IPS-18a (cell line): ENCODE measurements around the gene PRKG1.

Experiments
- H3K27ac ChIP-seq: one replicate; pipeline ENCODE4 v1.5.1; 2013; ENCODE audit warnings: low read length
- H3K27me3 ChIP-seq: one replicate; pipeline ENCODE4 v1.6.1; 2013; ENCODE audit warnings: mild to moderate bottlenecking, low read length; ENCODE audit not compliant: control insufficient read depth, insufficient read depth
- H3K36me3 ChIP-seq: one replicate; pipeline ENCODE4 v1.6.1; 2013; ENCODE audit warnings: low read depth, low read length; ENCODE audit not compliant: control insufficient read depth
- H3K4me1 ChIP-seq: one replicate; pipeline ENCODE4 v1.6.1; 2013; ENCODE audit warnings: low read depth, low read length; ENCODE audit not compliant: control insufficient read depth
- H3K4me3 ChIP-seq: one replicate; pipeline ENCODE4 v1.5.1; 2013; ENCODE audit warnings: low read length
- H3K9ac ChIP-seq: one replicate; pipeline ENCODE4 v1.6.1; 2013; ENCODE audit warnings: mild to moderate bottlenecking, low read length, moderate library complexity
- H3K9me3 ChIP-seq: one replicate; pipeline ENCODE4 v1.6.1; 2013; ENCODE audit warnings: low read depth, low read length; ENCODE audit not compliant: control insufficient read depth

PRKG1 gene

DNA sequence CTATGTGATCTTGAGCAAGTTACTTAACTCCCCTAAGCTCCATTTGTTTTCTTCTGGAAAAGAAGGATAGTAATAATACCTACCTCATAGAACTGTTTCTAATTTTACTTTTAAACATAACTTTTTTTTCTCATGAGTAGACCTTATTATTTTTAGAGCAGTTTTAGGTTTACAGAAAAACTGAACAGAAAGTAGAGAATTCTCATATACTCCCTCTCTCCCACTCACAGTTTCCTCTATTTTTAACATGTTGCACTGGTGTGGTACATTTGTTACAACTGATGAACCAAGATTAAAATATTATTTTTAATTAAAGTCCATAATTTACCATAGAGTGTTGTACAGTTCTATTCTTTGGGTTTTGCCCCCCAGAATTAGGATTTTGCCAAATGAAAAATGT is 846.4 kb downstream of the PRKG1 start:
- Histone ChIP-seq H3K4me3 (no peak overlapping the region), H3K36me3 (no peaks in the 10 kb centered on the region), H3K4me1 (peaks cover 8% of the 10 kb centered on the region), H3K9ac (no peak overlapping the region), H3K27me3 (no peaks in the 10 kb centered on the region), H3K27ac (no peak overlapping the region), H3K9me3 (no peaks in the 10 kb centered on the region)

DNA sequence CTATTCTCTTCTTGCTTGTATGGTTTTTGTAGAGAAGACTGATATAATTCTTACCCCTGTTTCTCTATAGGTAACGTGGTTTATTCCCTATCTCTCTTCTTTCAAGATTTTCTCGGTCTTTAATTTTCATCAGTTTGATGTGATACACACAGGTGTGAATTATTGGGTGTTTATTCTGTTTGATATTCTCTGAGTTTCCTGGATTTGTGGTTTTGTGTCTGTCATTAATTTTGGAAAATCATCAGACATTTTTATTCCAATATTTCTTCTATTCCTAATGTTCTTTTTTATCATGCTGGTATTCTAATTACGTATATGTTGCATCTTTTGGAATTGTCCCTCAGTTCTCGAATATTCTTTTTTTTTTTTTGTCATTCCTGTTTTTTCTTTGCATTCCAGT is 850.1 kb downstream of the PRKG1 start:
- no peak overlapping the region for H3K27ac ChIP-seq
- H3K36me3 ChIP-seq = no peaks in the 10 kb centered on the region
- H3K4me3 ChIP-seq = no peak overlapping the region
- no peaks in the 10 kb centered on the region for H3K4me1 ChIP-seq
- no peaks in the 10 kb centered on the region for H3K27me3 ChIP-seq
- no peaks in the 10 kb centered on the region for H3K9me3 ChIP-seq
- no peak overlapping the region for H3K9ac ChIP-seq

GRCh38 chr10:51926337-51926736 is 852.0 kb downstream of the PRKG1 start:
- Histone ChIP-seq H3K36me3 (no peaks in the 10 kb centered on the region), H3K9ac (no peak overlapping the region), H3K4me1 (no peaks in the 10 kb centered on the region), H3K9me3 (no peaks in the 10 kb centered on the region), H3K27ac (no peak overlapping the region), H3K27me3 (no peaks in the 10 kb centered on the region), H3K4me3 (no peak overlapping the region)

DNA sequence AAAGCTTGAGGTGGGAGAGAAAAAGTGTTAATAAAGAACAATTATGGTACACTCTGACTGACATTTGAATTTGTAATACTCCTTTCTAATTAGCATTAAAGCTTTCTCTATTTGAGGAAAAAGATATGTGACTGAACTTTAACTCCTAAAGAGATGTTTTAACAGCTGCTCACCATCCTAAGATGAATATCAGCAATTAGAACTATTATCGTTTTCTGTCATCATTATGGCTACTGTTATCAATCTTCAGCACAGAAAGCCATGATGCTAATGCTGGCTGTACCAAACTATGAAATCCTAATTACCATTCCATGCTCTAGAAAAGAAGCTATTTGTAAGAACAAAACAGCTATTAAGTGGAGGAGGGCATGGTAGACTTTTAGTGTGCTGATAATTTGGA is 853.9 kb downstream of the PRKG1 start:
- Histone ChIP-seq H3K27me3 (no peaks in the 10 kb centered on the region), H3K4me1 (no peaks in the 10 kb centered on the region), H3K27ac (no peak overlapping the region), H3K9ac (no peak overlapping the region), H3K4me3 (no peak overlapping the region), H3K36me3 (no peaks in the 10 kb centered on the region), H3K9me3 (no peaks in the 10 kb centered on the region)

DNA sequence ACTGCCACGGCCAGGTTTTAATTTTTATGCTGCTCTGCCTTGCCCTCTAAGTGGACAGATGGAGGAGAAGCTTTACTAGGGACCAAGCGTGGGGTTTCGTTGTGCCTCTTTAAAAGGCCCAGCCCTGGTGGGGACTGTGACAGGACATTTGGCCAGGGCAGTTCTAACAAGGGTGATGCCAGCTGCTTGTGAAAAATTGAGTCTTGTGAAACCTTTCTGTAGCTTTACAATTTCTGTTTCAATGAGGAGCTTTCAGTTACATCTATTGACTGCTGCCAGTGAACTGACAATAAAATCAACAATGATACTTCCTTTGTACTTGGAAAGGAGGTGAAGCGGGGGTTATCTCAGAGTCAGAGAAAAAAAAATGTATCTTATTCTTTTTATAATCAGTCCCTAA is 858.2 kb downstream of the PRKG1 start:
- Histone ChIP-seq H3K4me1 (no peaks in the 10 kb centered on the region), H3K4me3 (no peak overlapping the region), H3K27me3 (no peaks in the 10 kb centered on the region), H3K9me3 (no peaks in the 10 kb centered on the region), H3K36me3 (no peaks in the 10 kb centered on the region), H3K27ac (no peak overlapping the region), H3K9ac (no peak overlapping the region)

DNA sequence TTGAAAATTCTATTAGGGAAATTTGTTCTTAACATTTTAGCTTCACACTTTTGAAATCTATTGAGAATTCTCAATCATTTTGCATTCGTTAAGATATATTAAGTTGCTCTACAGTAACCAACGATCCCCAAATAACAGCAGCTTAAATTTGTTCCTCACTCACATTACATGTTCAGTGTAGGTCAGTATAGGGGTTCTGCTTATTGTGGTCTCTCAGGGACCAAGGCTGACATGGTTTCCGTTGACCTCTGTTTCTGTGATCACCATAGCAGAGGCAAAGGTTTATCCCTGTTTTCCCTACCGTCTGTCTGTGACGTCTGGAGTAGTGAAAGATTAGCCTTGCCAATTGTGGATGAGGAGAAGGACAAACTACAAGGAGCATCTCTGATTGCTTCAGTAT is 860.1 kb downstream of the PRKG1 start:
- Histone ChIP-seq H3K4me3 (no peak overlapping the region), H3K9ac (no peak overlapping the region), H3K27me3 (no peaks in the 10 kb centered on the region), H3K27ac (no peak overlapping the region), H3K36me3 (no peaks in the 10 kb centered on the region), H3K4me1 (no peaks in the 10 kb centered on the region), H3K9me3 (no peaks in the 10 kb centered on the region)

DNA sequence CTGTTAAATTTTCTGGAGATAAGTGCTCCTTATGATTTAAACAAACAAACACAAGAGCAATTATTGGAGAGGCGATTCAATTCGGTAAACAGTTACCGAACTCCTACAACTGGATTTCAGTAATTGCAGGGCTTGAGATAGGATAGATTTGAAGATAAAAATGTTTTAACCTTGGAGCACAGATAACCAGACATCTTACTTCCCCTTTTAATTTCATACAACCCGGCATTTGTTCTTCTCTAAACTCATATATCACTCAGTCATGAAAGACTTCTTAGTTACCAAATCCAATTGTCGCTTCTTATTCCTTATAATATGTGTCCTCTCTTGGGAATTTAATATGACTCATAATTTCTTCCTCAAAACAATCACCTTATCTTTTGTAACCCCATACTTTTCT is 861.1 kb downstream of the PRKG1 start:
- H3K36me3 ChIP-seq = no peaks in the 10 kb centered on the region
- H3K9ac ChIP-seq = no peak overlapping the region
- H3K4me1 ChIP-seq = no peaks in the 10 kb centered on the region
- H3K4me3 ChIP-seq = no peak overlapping the region
- H3K9me3 ChIP-seq = no peaks in the 10 kb centered on the region
- no peak overlapping the region for H3K27ac ChIP-seq
- H3K27me3 ChIP-seq = no peaks in the 10 kb centered on the region

DNA sequence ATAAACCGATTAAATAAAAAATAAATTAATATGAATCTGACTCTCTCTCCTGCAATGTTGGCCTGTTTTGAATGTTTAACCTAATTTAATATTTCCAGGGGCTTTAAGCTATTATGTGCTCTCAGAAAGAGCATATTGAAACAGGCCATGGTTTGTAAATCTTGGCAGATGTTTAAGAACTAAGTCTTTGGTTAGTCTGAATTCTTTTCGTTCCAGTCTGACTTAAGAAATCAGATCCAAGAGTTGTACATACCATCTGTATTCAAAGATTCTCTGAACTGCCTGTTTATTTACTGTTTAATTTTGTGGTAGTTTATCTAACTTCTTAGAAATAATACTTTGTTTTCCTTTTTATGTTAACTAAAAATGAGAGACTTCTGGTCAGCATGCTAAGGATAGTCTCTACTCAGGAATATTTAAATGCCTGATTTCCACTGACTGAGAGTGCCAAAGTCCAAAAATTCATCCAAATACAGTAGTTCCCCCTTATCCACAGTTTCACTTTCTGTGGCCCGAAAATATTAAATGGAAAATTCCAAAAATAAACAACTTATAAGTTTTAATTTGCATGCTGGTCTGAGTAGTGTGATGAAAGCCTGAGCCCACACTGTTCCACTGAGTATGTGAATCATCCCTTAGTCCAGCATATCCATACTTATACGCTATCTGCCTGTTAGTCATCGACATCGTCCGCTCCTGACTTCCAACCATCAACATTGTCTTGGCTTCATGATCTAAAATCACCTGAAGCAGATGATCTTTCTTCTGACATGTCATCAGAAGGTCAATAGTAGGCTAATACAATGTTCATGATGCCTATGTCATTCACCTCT is 863.2 kb downstream of the PRKG1 start:
- no peak overlapping the region for H3K4me3 ChIP-seq
- H3K27ac ChIP-seq = no peak overlapping the region
- H3K9me3 ChIP-seq = no peaks in the 10 kb centered on the region
- no peaks in the 10 kb centered on the region for H3K4me1 ChIP-seq
- H3K27me3 ChIP-seq = no peaks in the 10 kb centered on the region
- H3K9ac ChIP-seq = no peak overlapping the region
- H3K36me3 ChIP-seq = no peaks in the 10 kb centered on the region

DNA sequence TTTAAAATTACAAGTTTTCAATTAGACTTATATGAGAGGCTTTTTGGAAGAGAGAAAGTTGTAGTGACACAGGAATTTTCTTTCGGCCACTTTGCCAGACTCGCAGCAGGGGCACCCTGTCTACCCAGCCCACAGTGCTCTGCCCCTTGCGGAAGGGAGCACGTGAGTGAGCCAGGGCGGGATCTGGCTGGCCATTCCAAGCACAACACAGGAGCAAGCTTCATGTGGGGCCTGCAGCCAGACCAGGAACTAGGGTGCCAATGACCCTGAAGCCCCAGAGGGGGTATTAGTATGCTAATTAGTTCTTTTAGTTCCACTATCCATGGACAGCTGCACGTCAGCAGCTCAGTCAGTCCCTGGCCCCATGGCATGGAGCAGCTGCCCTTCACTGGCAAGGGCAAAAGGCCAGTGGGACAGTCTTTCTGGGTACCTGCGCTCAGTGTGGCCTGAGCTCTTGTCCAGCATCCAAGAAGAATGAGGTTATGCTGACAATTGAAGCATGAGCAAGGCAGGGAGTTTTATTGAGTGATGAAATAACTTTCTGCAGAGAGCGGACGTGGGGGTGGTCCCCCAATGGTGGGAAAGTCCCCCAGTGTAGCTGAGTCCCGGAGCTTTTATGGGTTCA is 876.2 kb downstream of the PRKG1 start:
- no peaks in the 10 kb centered on the region for H3K36me3 ChIP-seq
- peaks cover 3% of the 10 kb centered on the region for H3K9me3 ChIP-seq
- no peak overlapping the region for H3K4me3 ChIP-seq
- no peak overlapping the region for H3K9ac ChIP-seq
- peaks cover 7% of the 10 kb centered on the region for H3K4me1 ChIP-seq
- no peaks in the 10 kb centered on the region for H3K27me3 ChIP-seq
- H3K27ac ChIP-seq = no peak overlapping the region

- Histone ChIP-seq H3K4me1 (peaks cover 13% of the 10 kb centered on the region), H3K9ac (no peak overlapping the region), H3K9me3 (peaks cover 3% of the 10 kb centered on the region), H3K27ac (no peak overlapping the region), H3K27me3 (no peaks in the 10 kb centered on the region), H3K36me3 (no peaks in the 10 kb centered on the region), H3K4me3 (no peak overlapping the region)
These were observed 876.8 kb downstream of the PRKG1 start for GRCh38 chr10:51950996-51951555.

DNA sequence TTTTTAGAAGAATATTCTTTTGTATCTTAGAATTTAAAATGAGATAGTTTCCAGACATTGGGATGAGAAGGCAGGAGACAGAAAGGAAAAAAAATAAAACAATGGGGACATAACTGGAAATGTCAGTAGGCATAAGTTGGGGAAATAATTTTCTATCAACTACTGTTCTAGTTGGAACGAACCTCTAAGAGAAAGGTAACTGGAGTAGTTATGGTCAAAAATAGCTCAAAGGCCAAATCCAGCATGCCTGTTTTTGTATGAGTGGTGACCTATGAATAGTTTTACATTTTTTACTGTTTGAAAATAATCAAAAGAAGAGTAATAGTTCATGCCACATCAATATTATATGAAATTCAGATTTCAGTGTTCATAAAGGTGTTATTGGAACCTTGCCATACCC is 877.3 kb downstream of the PRKG1 start:
- Histone ChIP-seq H3K36me3 (no peaks in the 10 kb centered on the region), H3K9ac (no peak overlapping the region), H3K27me3 (no peaks in the 10 kb centered on the region), H3K4me3 (no peak overlapping the region), H3K9me3 (peaks cover 3% of the 10 kb centered on the region), H3K27ac (no peak overlapping the region), H3K4me1 (peaks cover 18% of the 10 kb centered on the region)

GRCh38 chr10:51952056-51952455 is 877.8 kb downstream of the PRKG1 start:
- Histone ChIP-seq H3K36me3 (no peaks in the 10 kb centered on the region), H3K9ac (no peak overlapping the region), H3K9me3 (peaks cover 3% of the 10 kb centered on the region), H3K4me1 (peaks cover 19% of the 10 kb centered on the region), H3K27ac (no peak overlapping the region), H3K4me3 (no peak overlapping the region), H3K27me3 (no peaks in the 10 kb centered on the region)
